H9 (cell line): ENCODE results near the gene FOS. TPM values are rescaled to one million over a fixed set of nuclear protein-coding genes. Genes with fewer than 3 reads are reported as not detected.

Experiments used
- DNase-seq: peaks from one replicate; pipeline ENCODE4 v3.0.0-alpha.2; 2017
- H2AFZ ChIP-seq: one replicate; pipeline ENCODE4 v1.6.1; 2013; ENCODE audit warnings: mild to moderate bottlenecking, low read length, control low read depth, moderate library complexity
- H2AK5ac ChIP-seq: 2 replicates; pipeline ENCODE4 v1.6.1; 2013; ENCODE audit warnings: low read length, control low read depth, mixed read lengths; ENCODE audit not compliant: insufficient read length
- H2BK120ac ChIP-seq: one replicate; pipeline ENCODE4 v1.6.1; 2013; ENCODE audit warnings: low read depth, mild to moderate bottlenecking, low read length, control low read depth, inconsistent platforms; ENCODE audit not compliant: poor library complexity, severe bottlenecking
- H2BK12ac ChIP-seq: 2 replicates; pipeline ENCODE4 v1.6.1; 2013; ENCODE audit warnings: low read length, control low read depth, mixed read lengths, low read depth; ENCODE audit not compliant: insufficient read length
- H2BK15ac ChIP-seq: 2 replicates; pipeline ENCODE4 v1.6.1; 2013; ENCODE audit warnings: low read depth, low read length, control low read depth
- H2BK20ac ChIP-seq: one replicate; pipeline ENCODE4 v1.6.1; 2013; ENCODE audit warnings: low read depth, mild to moderate bottlenecking, low read length, control low read depth, inconsistent platforms; ENCODE audit not compliant: poor library complexity, severe bottlenecking
- H2BK5ac ChIP-seq: 2 replicates; pipeline ENCODE4 v1.6.1; 2013; ENCODE audit warnings: low read length, control low read depth, mixed read lengths; ENCODE audit not compliant: insufficient read length
- H3K14ac ChIP-seq: 2 replicates; pipeline ENCODE4 v1.6.1; 2013; ENCODE audit warnings: low read length, control low read depth; ENCODE audit not compliant: insufficient read depth
- H3K18ac ChIP-seq: 2 replicates; pipeline ENCODE4 v1.6.1; 2013; ENCODE audit warnings: low read depth, mild to moderate bottlenecking, mixed read lengths, low read length, control low read depth; ENCODE audit not compliant: insufficient read length
- H3K23ac ChIP-seq: 2 replicates; pipeline ENCODE4 v1.6.1; 2013; ENCODE audit warnings: low read length, control low read depth, mixed read lengths, low read depth; ENCODE audit not compliant: insufficient read length
- H3K23me2 ChIP-seq: 2 replicates; pipeline ENCODE4 v1.6.1; 2013; ENCODE audit warnings: low read depth, mild to moderate bottlenecking, mixed read lengths, low read length, control low read depth; ENCODE audit not compliant: insufficient read length, poor library complexity, severe bottlenecking
- H3K27ac ChIP-seq: 2 replicates; pipeline ENCODE4 v1.5.1; 2013; ENCODE audit warnings: low read length, control low read depth, mixed read lengths, low read depth; ENCODE audit not compliant: insufficient read length
- H3K27me3 ChIP-seq: 2 replicates; pipeline ENCODE4 v1.6.1; 2013; ENCODE audit warnings: low read length, control low read depth, inconsistent platforms; ENCODE audit not compliant: insufficient read depth
- H3K4ac ChIP-seq: 2 replicates; pipeline ENCODE4 v1.6.1; 2013; ENCODE audit warnings: low read depth, mild to moderate bottlenecking, control low read depth, inconsistent platforms, low read length, moderate library complexity
- H3K4me1 ChIP-seq: 2 replicates; pipeline ENCODE4 v1.6.1; 2013; ENCODE audit warnings: low read length, control low read depth, inconsistent platforms; ENCODE audit not compliant: insufficient read depth
- H3K4me2 ChIP-seq: 2 replicates; pipeline ENCODE4 v1.6.1; 2013; ENCODE audit warnings: low read length, control low read depth, mixed read lengths; ENCODE audit not compliant: insufficient read length, insufficient read depth
- H3K56ac ChIP-seq: 2 replicates; pipeline ENCODE4 v1.6.1; 2013; ENCODE audit warnings: low read depth, mild to moderate bottlenecking, mixed read lengths, low read length, control low read depth; ENCODE audit not compliant: insufficient read length
- H3K79me1 ChIP-seq: 2 replicates; pipeline ENCODE4 v1.6.1; 2013; ENCODE audit warnings: low read depth, mild to moderate bottlenecking, moderate library complexity, low read length, control low read depth, inconsistent platforms; ENCODE audit not compliant: insufficient read depth, poor library complexity, severe bottlenecking
- H3K79me2 ChIP-seq: 2 replicates; pipeline ENCODE4 v1.6.1; 2013; ENCODE audit warnings: low read length, control low read depth, inconsistent platforms; ENCODE audit not compliant: insufficient read depth
- H3K9ac ChIP-seq: 2 replicates; pipeline ENCODE4 v1.6.1; 2013; ENCODE audit warnings: low read length, control low read depth, mixed read lengths; ENCODE audit not compliant: insufficient read length; ENCODE audit errors: extremely low read depth
- H3K9me3 ChIP-seq: one replicate; pipeline ENCODE4 v1.6.1; 2013; ENCODE audit warnings: low read depth, low read length, inconsistent platforms; ENCODE audit not compliant: control insufficient read depth
- H3T11ph ChIP-seq: one replicate; pipeline ENCODE4 v1.6.1; 2013; ENCODE audit warnings: mild to moderate bottlenecking, low read length, control low read depth, inconsistent platforms
- H4K20me1 ChIP-seq: one replicate; pipeline ENCODE4 v1.6.1; 2013; ENCODE audit not compliant: control insufficient read depth, insufficient read length, insufficient read depth
- H4K5ac ChIP-seq: 2 replicates; pipeline ENCODE4 v1.6.1; 2013; ENCODE audit warnings: low read depth, mild to moderate bottlenecking, mixed read lengths, low read length, control low read depth; ENCODE audit not compliant: insufficient read length
- H4K8ac ChIP-seq: replicated peaks from 2 replicates; pipeline ENCODE4 v1.6.1; 2013; ENCODE audit warnings: low read length, control low read depth, mixed read lengths, low read depth; ENCODE audit not compliant: insufficient read length
- H4K91ac ChIP-seq: 2 replicates; pipeline ENCODE4 v1.6.1; 2013; ENCODE audit warnings: low read depth, mild to moderate bottlenecking, moderate library complexity, mixed read lengths, low read length, control low read depth; ENCODE audit not compliant: insufficient read length
- H3K27ac Mint-ChIP-seq, 3 experiments: 2 replicates in 2 of 3; 3 replicates in 1 of 3; pipeline ENCODE4 v1.8.0; 2020 to 2021; ENCODE audit warnings: mixed read lengths in 3 of 3, mild to moderate bottlenecking in 1 of 3, moderate library complexity in 1 of 3
- H3K27me3 Mint-ChIP-seq: 2 replicates; pipeline ENCODE4 v1.8.0; 2021; ENCODE audit warnings: low read depth, mild to moderate bottlenecking, moderate library complexity, mixed read lengths
- H3K36me3 Mint-ChIP-seq, 3 experiments: 2 replicates in 2 of 3; 3 replicates in 1 of 3; pipeline ENCODE4 v1.8.0; 2020 to 2021; ENCODE audit warnings: low read depth in 3 of 3, mixed read lengths in 3 of 3; ENCODE audit not compliant: insufficient read depth in 1 of 3
- H3K4me1 Mint-ChIP-seq, 2 experiments: 2 replicates each; pipeline ENCODE4 v1.8.0; 2020; ENCODE audit warnings: mixed read lengths in 2 of 2
- H3K4me3 Mint-ChIP-seq, 2 experiments: 2 replicates in 1 of 2; 3 replicates in 1 of 2; pipeline ENCODE4 v1.8.0; 2020 to 2021; ENCODE audit warnings: mild to moderate bottlenecking in 2 of 2, mixed read lengths in 2 of 2, moderate library complexity in 1 of 2
- H3K9me3 Mint-ChIP-seq, 2 experiments: 2 replicates in 1 of 2; 3 replicates in 1 of 2; pipeline ENCODE4 v1.8.0; 2020; ENCODE audit warnings: mild to moderate bottlenecking in 2 of 2, mixed read lengths in 2 of 2, moderate library complexity in 1 of 2
- CTCF ChIP-seq: fragments of 200-600 bp; sonication (generic); conservative IDR thresholded peaks from 3 replicates; pipeline ENCODE4 v1.8.0; 2021; ENCODE audit warnings: antibody characterized with exemption, mild to moderate bottlenecking
- WGBS: extraction: QIAGEN DNeasy Blood & Tissue Kit; methylation state at CpG from one replicate; pipeline ENCODE4 v1.1.7; 2013; ENCODE audit warnings: missing lambda C conversion rate, low lambda C conversion rate, mixed read lengths; ENCODE audit not compliant: insufficient read length; ENCODE audit errors: extremely low coverage; 5-methylcytosine and 5-hydroxymethylcytosine counted together
- total RNA-seq: library from RNA; stranded (reverse); gene quantifications from 2 replicates; pipeline ENCODE4 v1.2.1, GENCODE V29; 2021

Gene FOS
- total RNA-seq, 1 experiment from 2014 or later: 33.9 TPM

GRCh38 chr14:75240781-75241180, 37.8 kb upstream of the FOS start:
- DNase-seq: no peak
- Histone ChIP-seq H2BK12ac (no peak overlapping the region), H3K56ac (no peak overlapping the region), H4K5ac (no peak overlapping the region), H3K27ac (no peak overlapping the region), H4K8ac (no peak overlapping the region), H3K18ac (no peak overlapping the region), H2AK5ac (no peak overlapping the region), H2AFZ (no peak overlapping the region), H3K14ac (no peak overlapping the region), H3K4me2 (no peak overlapping the region), H3K79me1 (no peaks in the 10 kb centered on the region), H2BK5ac (no peak overlapping the region), H2BK15ac (no peak overlapping the region), H3K4me1 (no peaks in the 10 kb centered on the region; the same call in 1 of the 2 replicates), H3K4ac (no peak overlapping the region), H3T11ph (no peak overlapping the region), H4K91ac (no peak overlapping the region), H3K9me3 (no peaks in the 10 kb centered on the region), H3K9ac (no peak overlapping the region), H3K27me3 (no peaks in the 10 kb centered on the region), H4K20me1 (no peaks in the 10 kb centered on the region), H3K79me2 (no peaks in the 10 kb centered on the region), H3K23me2 (no peaks in the 10 kb centered on the region), H3K23ac (no peak overlapping the region), H2BK20ac (no peak overlapping the region), H2BK120ac (no peak overlapping the region)
- Mint-ChIP-seq H3K36me3 (no peaks in the 10 kb centered on the region), H3K9me3 (no peaks in the 10 kb centered on the region), H3K4me3 (no peak overlapping the region), H3K27me3 (peaks cover 2% of the 10 kb centered on the region; the same call in 1 of the 2 replicates), H3K27ac (no peak overlapping the region), H3K4me1 (peaks cover 17 to 26% of the 10 kb centered on the region in 2 experiments)
- no CpG with 5 or more reads among the region's 6 CpGs for WGBS
- no peak for TF ChIP-seq CTCF
